ENCODE measurements around the gene DNMT1. TPM values are rescaled to one million over a fixed set of nuclear protein-coding genes. Genes with fewer than 3 reads are reported as not detected.

The DNMT1 gene
- total RNA-seq, 1 experiment from 2014 or later = 144 TPM

- peak overlapping the region; percentile 67 for H3K4me3 Mint-ChIP-seq (ENCODE audit: unreplicated experiment)
- BruUV-seq (replicated peaks) = no TSS peak
- intact Hi-C loops (cut with micrococcal nuclease; ENCODE audit: unreplicated experiment) = no loop called here
- ChIA-PET POLR2A (interaction anchor here (0.6 to 1.5 kb wide), 6 partner anchors 9 to 238 kb away, joined by 3 to 22 read pairs (median 4); partner anchors contain the start of genes MRPL4, PPAN and RAVER1), CTCF (interaction anchor here (0.6 to 1.5 kb wide), 6 partner anchors 11 to 172 kb away, joined by 3 to 10 read pairs (median 3); partner anchors contain the start of gene PPAN)
- no peaks in the 10 kb centered on the region for H3K36me3 ChIP-seq (ENCODE audit: control insufficient read depth, insufficient read depth, low read length)
- peak overlapping the region; percentile 54 for H3K4me3 ChIP-seq (ENCODE audit: low read depth, low read length)
- H3K36me3 Mint-ChIP-seq (ENCODE audit: insufficient read depth, unreplicated experiment) = peaks cover 24% of the 10 kb centered on the region
- no peaks in the 10 kb centered on the region for H3K27me3 ChIP-seq (replicated peaks; ENCODE audit: control insufficient read depth, insufficient read depth, low read length)
- H3K27me3 Mint-ChIP-seq (ENCODE audit: insufficient read depth, unreplicated experiment) = peaks cover 2% of the 10 kb centered on the region
- no peaks in the 10 kb centered on the region for H3K4me1 ChIP-seq
- DNase-seq = no peak
- no peak for TF ChIP-seq CTCF (IDR thresholded peaks at IDR 0.05; ENCODE audit: insufficient read depth in 1 of 2, low read depth in 1 of 2, low read length in 1 of 2, severe bottlenecking in 1 of 2, unreplicated experiment in 1 of 2)
- H3K9me3 Mint-ChIP-seq (ENCODE audit: unreplicated experiment) = no peaks in the 10 kb centered on the region
- no peaks in the 10 kb centered on the region for H3K4me1 Mint-ChIP-seq (ENCODE audit: low read depth, unreplicated experiment)
- no peaks in the 10 kb centered on the region for H3K9me3 ChIP-seq
- H3K27ac Mint-ChIP-seq (ENCODE audit: unreplicated experiment) = no peak overlapping the region
Measured at GRCh38 chr19:10095622-10095947, 99.2 kb downstream of the DNMT1 start.

- Histone ChIP-seq H3K27me3 (replicated peaks; ENCODE audit: control insufficient read depth, insufficient read depth, low read length) (no peaks in the 10 kb centered on the region), H3K9me3 (no peaks in the 10 kb centered on the region), H3K4me3 (ENCODE audit: low read depth, low read length) (no peak overlapping the region), H3K4me1 (no peaks in the 10 kb centered on the region), H3K36me3 (ENCODE audit: control insufficient read depth, insufficient read depth, low read length) (no peaks in the 10 kb centered on the region)
- intact Hi-C loops (cut with micrococcal nuclease; ENCODE audit: unreplicated experiment) = no loop called here
- Mint-ChIP-seq H3K4me1 (ENCODE audit: low read depth, unreplicated experiment) (no peaks in the 10 kb centered on the region), H3K4me3 (ENCODE audit: unreplicated experiment) (no peak overlapping the region), H3K9me3 (ENCODE audit: unreplicated experiment) (no peaks in the 10 kb centered on the region), H3K36me3 (ENCODE audit: insufficient read depth, unreplicated experiment) (peaks cover 24% of the 10 kb centered on the region), H3K27me3 (ENCODE audit: insufficient read depth, unreplicated experiment) (no peaks in the 10 kb centered on the region), H3K27ac (ENCODE audit: unreplicated experiment) (no peak overlapping the region)
- no peak for TF ChIP-seq CTCF (IDR thresholded peaks at IDR 0.05; ENCODE audit: insufficient read depth in 1 of 2, low read depth in 1 of 2, low read length in 1 of 2, severe bottlenecking in 1 of 2, unreplicated experiment in 1 of 2)
- no peak for DNase-seq
- ChIA-PET CTCF (no interaction called here), POLR2A (interaction anchor here (0.7 kb wide), 1 partner anchor 180 kb away, joined by 3 read pairs; no protein-coding TSS in a partner anchor)
- BruUV-seq (replicated peaks) = no TSS peak
Measured at GRCh38 chr19:10093295-10094186, 101.2 kb downstream of the DNMT1 start.

GRCh38 chr19:10092648-10093294 lies 102.0 kb downstream of the DNMT1 start:
- H3K36me3 ChIP-seq (ENCODE audit: control insufficient read depth, insufficient read depth, low read length) = no peaks in the 10 kb centered on the region
- DNase-seq = no peak
- H3K27me3 ChIP-seq (replicated peaks; ENCODE audit: control insufficient read depth, insufficient read depth, low read length) = no peaks in the 10 kb centered on the region
- no peak overlapping the region for H3K4me3 ChIP-seq (ENCODE audit: low read depth, low read length)
- no peaks in the 10 kb centered on the region for H3K4me1 ChIP-seq
- Mint-ChIP-seq H3K27ac (ENCODE audit: unreplicated experiment) (no peak overlapping the region), H3K9me3 (ENCODE audit: unreplicated experiment) (no peaks in the 10 kb centered on the region), H3K27me3 (ENCODE audit: insufficient read depth, unreplicated experiment) (no peaks in the 10 kb centered on the region), H3K4me3 (ENCODE audit: unreplicated experiment) (no peak overlapping the region), H3K4me1 (ENCODE audit: low read depth, unreplicated experiment) (no peaks in the 10 kb centered on the region), H3K36me3 (ENCODE audit: insufficient read depth, unreplicated experiment) (peaks cover 24% of the 10 kb centered on the region)
- no peaks in the 10 kb centered on the region for H3K9me3 ChIP-seq
- TF ChIP-seq CTCF (IDR thresholded peaks at IDR 0.05; ENCODE audit: insufficient read depth in 1 of 2, low read depth in 1 of 2, low read length in 1 of 2, severe bottlenecking in 1 of 2, unreplicated experiment in 1 of 2) = no peak
- CTCF ChIA-PET = no interaction called here
- intact Hi-C loops (cut with micrococcal nuclease; ENCODE audit: unreplicated experiment) = no loop called here
- no TSS peak for BruUV-seq (replicated peaks)
- POLR2A ChIA-PET = interaction anchor here (0.7 kb wide), 1 partner anchor 181 kb away, joined by 3 read pairs; no protein-coding TSS in a partner anchor

Measured in Caco-2 (cell line).